HG03521 (cell line): ENCODE data around the gene NEDD4L.
"Not testable (repeated sequence)": the region's sequence is repeated elsewhere in the genome, so short reads cannot be mapped to it uniquely, and the experiment has no call there.

Experiments used
- ATAC-seq: cut with Tn5 transposase; IDR thresholded peaks from one replicate; pipeline ENCODE4 v1.9.1; 2021; ENCODE audit warnings: mild to moderate bottlenecking, moderate library complexity; ENCODE audit not compliant: unreplicated experiment

The NEDD4L gene

DNA sequence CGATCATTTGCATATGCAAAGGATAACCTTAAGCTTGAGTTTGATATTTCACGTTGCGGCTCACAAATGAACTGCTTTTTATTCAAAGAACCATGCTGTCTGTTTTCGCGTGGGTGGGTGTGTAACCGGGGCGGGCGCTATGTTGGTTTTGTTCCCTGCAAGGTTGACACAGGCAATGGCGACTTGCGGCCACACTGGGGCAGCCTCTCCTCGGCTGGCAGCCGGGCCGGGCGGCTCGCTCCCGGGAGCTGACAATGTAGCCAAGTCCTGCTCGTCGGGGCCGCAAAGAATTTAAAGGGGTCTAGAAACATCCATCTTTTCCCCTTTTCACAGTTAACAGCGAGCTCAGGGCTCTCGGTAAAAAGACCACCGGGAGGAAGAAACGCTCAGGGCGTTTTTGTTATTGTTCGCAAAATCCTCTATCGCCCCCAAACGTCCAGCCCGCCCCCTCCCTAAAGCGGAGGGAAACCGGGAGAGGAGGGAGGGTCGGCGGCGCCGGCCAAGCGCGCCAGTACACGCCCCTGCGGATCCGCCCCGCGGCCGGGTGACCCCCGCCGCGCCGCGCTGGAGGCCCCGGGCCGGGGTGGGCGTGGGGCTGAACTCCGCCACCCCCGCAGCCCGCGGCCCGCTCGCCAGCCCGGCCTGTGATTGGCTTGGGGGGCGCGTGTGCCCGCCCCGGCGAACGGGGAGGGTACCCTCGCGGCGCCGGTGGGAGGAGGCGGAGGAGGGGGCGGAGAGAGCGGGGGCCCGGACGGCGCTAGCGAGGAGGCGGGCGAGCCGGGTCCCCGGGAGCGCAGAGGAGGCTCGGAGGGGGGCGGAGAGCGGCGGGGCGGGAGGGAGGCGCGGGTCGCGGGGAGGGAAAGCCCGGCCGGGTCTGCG is at the start of gene NEDD4L:
Gene NEDD4L (plus strand): TSS at position 736 of the 879 bp plus-strand sequence. CDS start 435 bp downstream, outside the sequence.
- peak; percentile 66 for ATAC-seq

DNA sequence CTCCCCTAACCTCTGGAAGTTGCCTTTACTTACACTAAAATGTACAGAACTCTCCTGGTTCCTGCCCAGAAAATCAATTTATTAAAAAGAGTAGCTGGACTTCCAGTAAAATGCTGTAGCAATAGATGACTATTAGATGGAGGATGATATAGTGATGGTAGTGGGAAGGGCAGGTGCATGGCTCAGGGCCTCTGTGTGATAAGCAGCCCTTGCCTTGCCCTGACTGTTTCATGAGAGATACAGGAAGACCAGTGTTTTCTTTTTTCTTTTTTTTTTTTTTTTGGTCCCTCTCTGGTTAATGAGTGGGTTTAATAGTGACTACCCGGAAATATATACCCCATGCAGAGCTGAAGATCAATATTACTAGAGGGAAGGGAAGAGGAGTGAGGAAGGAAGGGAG is 48.7 kb upstream of the NEDD4L start:
- no peak for ATAC-seq

DNA sequence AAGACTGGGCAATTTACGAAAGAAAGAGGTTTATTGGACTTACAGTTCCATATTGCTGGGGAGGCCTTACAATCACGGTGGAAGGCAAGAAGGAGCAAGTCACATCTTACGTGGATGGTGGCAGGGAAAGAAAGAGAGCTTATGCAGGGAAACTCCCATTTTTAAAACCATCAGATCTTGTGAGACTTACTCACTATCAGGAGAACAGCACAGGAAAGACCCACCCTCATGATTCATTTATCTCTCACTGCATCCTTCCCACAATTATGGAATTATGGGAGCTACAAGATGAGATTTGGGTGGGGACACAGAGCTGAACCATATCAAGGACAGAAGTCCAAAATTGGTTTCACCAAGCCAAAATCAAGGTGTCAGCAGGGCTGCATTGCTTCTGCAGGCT is 47.1 kb upstream of the NEDD4L start:
- ATAC-seq = not testable (repeated sequence)

DNA sequence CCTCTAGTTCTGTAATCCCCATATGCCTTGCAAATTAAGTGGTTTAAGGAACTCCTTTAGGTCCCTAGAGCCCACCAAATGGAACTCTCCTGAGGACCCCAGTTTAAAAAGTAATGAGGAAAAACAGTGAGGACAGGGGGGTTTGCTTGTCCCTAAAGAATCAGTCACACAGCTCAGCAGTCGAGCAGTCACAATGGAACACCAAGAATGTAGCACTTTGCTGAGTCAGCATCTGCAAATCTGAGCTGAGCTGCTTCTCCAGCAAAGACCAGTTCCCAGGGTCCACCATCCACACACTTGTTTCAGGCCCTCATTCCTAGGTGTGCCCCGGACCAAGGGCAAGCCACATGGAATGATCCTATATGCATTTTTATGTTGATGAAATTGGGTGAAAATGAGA is 46.2 kb upstream of the NEDD4L start:
- no peak for ATAC-seq

DNA sequence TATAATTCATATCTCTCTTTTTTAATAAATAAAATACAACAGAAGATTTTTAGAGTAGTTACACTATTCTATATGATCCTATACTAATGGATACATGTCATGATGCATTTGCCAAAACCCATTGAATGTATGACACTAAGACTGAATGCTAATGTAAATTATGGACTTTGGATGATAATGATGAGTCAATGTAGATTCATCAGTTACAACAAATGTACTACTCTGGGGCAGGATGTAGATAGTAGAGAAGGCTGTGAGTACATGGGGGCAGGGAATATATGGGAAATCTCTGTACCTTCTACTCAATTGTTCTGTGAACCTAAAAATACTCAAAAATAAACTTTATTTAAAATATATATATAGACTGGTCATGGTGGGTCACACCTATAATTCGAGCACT is 45.6 kb upstream of the NEDD4L start:
- ATAC-seq = no peak

DNA sequence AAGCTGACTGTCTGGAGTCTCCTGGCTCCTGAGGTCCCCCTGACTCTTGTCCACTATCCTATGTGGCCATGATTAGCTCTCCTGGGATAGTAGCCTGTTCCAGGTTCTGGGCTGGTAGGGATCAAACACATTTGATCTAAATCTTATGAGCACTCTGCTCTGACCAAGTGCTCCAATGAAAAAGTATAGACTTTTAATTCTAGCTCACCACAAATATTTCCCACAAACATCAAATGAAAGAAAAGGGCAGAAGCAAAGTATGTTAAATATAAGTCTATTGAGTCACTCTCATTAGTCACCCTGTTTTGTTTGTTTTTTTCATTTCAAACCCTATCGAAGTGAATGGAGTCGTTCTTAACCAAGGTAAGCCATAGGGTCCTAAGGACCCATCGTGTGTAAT is 39.7 kb upstream of the NEDD4L start:
- no peak for ATAC-seq

DNA sequence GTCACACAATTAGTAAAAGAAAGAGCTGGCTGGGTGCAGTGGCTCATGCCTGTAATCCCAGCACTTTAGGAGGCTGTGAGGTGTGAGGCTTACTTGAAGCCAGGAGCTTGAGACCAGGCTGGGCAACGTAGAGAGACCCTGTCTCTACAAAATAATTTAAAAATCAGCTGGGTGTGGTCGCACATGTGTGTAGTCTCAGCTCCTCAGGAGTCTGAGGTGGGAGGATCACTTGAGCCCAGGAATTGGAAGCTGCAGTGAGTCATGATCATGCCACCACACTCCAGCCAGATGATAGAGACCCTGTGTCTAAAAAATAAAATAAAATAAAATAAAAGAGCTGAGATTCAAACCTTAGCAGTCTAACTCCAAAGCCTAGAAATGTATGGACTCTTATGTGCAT is 39.0 kb upstream of the NEDD4L start:
- no peak for ATAC-seq

DNA sequence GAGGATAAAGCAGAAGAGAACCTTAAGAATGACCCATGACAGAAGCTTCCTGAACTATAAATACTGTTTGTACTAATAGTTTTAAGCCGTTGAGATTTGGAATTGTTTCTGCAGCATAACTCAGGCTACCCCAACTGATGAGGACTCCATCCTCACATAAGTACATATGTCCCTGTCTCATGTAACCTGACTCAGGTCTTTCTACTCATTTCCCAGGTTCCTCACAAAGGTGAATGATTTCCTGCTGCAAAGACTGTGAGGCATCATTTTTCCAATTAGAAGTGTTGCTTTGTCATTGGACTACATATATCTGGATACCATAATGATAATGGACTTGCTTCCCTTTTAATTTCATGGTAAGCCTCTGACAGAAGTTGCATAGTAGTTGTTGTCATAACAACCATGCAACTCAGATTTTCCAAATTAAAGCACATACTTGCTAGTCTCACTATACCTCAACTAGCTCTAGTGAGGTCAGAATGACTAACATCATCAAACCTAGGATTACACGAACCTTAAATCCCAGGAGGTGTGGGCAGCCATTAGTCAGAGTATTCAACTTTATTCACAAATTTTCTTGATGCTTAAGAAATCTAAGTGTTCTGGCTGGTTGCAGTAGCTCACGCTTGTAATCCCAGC is 38.0 kb upstream of the NEDD4L start:
- no peak for ATAC-seq

DNA sequence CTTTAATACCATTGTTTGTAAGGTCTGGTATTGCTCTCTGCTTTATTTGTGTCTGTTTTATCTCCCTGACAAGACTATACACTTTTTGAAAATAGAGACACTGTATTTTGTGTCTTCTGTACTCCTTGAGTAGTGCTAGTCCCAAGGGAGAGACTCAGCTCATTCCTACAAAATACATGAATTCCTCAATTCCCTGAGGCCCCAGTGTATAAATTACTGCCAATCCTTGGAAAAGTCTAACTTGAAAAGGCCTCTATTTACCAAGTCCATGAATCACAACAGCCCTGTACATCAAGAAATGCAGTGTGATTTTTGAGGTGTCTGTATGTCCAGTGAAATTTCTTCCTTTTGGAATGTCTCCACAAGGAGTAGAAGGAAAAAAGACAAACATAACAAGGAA is 34.9 kb upstream of the NEDD4L start:
- no peak for ATAC-seq

DNA sequence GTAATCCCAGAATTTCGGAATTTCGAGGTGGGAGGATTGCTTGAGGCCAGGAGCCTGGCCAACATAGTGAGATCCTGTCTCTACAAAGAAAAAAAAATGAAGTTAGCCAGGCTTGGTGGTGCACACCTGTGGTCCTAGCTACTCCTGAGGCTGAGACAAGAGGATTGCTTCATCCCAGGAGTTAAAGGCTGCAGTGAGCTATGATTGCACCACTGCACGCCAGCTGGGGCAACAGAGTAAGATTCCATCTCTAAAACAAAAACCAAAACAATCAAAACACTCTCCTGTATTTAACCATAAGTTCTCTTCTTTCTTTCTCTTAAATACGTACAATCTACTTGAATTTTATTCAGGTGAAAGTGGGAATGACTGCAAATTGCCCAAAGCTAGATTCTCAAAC is 33.8 kb upstream of the NEDD4L start:
- ATAC-seq = no peak

DNA sequence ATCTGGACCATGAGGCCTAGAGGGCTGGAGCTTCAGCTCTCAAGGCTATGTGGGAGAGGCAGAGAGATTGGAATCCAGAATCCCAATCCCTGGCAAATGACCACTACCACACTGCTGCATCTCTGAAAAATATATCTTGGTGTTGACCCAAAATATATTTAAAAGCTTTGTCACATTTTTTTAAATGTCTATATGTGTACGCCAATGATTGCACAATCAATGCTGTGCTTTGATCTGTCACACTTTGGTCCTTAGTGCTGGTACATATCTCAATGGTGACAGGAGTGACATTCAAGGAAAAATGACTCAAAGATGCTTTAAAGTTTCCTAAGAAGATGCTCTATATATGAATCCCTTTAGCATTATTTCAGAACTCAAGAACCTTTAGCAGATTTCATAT is 31.7 kb upstream of the NEDD4L start:
- ATAC-seq = no peak

DNA sequence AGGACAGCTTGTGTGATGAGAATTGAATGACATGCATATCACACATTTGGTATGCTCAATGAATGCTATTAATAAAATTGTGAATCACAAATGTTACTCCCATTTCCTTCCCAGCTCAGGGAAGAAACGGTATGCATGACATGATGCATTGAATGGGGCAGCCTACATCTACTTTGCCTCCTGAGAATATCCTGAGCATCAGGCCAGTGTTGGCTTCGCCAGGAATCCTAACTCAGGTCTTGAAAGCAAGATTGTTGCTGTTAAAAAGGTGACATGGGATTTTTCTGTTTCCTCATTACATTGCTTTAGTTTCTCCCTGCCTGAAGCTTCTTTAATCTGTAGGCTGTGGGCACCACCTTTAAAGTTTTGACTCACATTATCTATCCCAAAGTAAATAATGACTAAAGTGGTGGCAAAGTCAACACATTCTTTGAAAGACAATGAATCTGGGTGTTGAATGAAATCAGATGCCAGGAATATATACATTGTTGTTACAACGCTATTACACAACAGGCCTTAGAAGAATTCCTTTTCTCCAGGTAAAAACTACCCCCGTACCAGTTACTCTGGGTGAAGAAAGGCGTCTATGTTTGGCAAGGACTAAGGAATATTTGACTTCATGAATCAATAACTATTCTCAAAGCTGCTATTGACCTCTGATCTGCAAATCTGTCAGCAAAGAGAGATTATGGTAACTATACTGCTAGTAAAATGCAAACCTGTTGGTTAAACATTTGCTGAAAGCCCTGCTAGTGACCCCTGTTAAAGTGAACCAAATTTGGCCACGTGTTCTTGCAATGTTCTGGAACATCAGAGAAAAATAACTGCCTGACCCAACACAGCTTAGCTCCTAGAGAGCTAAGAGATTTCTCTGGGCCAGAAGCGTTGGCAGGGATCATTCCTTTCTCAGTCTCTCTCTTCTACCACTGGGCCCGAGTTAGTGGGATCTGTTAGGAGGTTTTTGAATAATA is 30.5 kb upstream of the NEDD4L start:
- no peak for ATAC-seq

DNA sequence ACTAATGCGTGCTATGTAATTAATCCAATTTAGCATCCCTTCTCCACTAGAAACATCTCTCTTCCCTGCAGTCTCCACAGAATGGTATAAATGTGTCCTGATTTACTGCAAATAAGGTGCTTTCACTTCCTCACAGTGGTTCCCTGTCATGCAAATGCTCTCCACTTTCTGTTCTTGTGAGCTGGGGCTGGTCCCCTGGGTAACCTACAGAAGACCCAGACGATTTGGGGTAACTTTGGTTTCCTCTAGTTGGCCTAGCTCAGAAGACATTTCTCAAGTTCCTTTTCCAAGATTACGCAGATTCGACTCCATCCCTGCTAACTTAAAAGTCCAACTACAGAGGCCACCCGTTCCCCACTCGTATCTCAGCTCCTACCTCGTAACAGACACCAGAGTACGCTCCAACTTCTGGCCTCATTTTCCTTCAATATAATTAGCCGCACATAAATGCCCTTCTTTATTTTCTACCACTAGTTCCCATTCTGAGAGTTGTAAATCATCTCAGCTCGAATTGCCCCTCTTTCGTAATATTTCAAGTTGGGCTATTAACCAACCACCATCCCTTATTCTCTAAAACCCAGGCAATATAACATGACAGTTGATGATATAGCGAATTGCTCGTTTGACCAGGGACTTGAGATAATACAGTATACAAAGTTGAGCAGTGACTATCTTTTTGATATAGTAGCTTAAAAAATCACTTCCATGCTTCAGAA is 28.8 kb upstream of the NEDD4L start:
- ATAC-seq = peak; percentile 99

DNA sequence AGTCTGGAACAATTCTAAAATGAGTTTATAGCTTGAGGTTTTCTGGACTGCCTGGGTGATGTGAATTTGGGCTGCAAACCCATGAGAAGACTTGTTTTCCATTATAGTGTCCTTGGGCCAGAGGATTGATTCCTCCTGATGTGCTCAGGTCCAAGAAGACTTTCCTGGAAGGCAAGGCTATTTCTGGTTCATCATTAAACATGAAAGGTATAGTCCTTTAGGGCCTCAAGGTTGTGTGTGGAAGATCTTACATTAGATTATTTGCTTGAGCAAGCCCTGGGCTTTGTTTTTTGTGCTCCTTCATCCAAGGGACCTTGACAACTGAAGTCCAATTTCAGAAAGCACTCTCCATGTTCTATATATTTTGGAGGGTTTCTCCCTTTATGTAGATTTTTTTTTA is 26.8 kb upstream of the NEDD4L start:
- no peak for ATAC-seq

DNA sequence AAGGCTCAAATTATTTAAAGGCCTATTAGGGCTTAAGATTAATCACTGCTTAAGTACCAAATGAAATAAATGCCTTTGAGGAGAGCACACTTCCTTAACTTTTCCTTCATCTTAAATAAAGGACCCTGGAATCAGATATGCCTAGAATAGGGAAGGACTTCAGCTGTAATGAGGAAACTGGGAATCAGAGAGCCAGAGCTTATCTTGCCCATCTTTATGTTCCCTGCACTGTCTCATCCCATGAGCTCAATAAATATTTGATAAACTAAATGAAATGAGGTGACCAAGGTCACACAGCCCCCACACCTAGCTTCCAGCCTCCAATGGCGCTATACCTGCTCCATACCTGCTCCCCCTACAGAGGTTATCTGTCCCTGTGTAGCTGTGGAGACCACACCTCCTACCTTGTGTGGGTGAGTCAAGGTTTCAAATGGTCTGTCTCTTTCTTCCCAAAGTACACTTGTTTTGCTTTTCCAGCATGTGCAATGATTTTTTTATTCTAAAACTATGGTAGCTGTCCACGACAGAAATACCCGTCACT is 23.4 kb upstream of the NEDD4L start:
- ATAC-seq = no peak

DNA sequence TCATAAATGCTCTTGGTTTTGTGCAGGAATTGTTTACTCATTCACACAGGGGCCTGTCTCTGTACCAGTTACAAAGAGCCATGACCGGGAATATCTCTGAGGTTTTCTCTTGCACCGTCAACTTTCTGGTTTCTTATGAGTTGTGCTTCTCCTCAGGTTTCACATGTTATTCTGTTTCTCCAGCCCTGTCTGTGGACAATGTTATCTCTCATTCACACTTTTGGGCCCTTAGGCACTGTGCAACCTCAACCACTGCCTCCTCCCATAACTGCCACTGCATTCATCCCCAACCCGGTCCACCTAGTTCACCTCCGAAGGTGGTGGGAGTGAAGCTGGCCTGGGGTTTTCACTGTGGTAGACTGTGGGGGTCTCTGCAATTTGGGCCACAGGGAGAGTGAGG is 22.5 kb upstream of the NEDD4L start:
- ATAC-seq = no peak

DNA sequence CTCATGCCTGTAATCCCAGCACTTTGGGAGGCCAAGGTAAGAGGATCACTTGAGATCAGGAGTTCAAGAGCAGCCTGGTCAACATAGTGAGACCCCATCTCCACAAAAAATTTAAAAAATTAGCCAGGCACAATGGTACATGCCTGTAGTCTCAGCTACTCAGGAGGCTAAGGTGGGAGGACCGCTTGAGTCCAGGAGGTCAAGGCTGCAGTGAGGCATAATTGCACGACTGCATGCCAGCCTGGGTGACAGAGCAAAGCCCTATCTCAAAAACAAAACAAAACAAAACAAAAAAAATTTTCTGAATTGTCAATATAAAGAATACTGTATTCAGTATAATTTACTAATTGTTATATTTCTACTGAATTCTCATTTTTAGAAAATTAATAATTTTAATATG is 20.9 kb upstream of the NEDD4L start:
- no peak for ATAC-seq

DNA sequence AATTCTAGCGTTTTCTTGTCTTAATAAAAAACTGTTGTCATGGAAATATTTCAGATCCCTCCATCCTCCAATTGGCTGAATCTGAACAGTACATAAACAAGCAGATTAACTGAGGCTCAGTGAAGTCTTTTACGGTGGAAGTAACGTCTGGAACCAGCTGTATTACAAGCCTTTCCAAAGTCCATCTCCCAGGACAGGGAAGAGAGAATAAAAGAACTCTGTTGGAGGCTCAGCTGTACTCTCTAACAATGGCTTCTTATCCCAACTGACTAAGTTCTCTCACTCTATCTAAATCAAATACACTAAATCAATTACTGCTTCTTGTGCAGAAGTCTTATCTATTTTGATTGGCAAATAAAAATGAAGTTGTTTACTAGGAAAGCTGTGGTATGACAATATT is 19.9 kb upstream of the NEDD4L start:
- ATAC-seq = no peak

DNA sequence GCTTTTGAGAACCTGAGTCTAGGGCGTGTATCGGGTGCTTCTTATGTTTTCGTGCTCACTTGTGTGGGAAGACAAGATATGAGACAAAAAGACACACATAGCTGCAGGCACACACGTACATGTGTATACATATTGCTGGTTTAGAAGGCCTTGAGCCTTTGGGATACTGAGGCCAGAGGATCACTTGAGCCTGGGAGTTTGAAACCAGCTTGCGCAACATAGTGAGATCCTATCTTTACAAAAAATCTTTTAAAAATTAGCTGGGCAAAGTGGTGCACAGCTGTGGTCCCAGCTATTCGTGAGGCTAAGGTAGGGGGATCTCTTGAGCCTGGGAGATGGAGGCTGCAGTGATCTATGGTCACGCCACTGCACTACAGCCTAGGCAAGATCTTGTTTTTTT is 18.8 kb upstream of the NEDD4L start:
- no peak for ATAC-seq

DNA sequence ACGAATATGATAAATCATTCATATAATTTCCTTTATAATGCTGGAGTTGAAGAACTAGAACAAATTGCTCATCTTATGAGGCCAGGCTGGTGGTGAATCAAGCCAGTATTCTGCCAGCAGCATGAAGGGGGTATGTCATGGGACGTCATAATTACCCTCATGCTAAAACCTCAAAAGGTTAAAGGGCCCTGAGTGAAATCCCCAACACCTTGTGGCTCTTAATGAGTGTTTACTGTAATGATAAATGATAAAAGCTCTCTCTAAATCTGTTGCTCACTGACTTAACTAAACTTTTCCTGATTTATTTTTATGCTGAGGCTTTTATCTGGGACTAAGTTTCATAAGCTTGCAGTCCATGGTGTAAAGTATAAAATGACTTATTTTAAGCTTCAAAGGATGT is 18.3 kb upstream of the NEDD4L start:
- ATAC-seq = no peak
